GM23248 (cell line): ENCODE data around the gene MYL4.

Experiments
- EZH2 ChIP-seq: fragments of 200-600 bp; sonication (generic); IDR thresholded peaks from 2 replicates; pipeline ENCODE4 v1.6.1; 2018; ENCODE audit warnings: antibody characterized with exemption, mild to moderate bottlenecking; ENCODE audit not compliant: insufficient read depth, poor library complexity, severe bottlenecking
- EZH2phosphoT487 ChIP-seq: fragments of 200-600 bp; sonication (generic); IDR thresholded peaks from 2 replicates; pipeline ENCODE4 v1.6.1; 2018; ENCODE audit warnings: antibody characterized with exemption, moderate library complexity, mild to moderate bottlenecking, low read depth; ENCODE audit not compliant: insufficient read depth

DNA sequence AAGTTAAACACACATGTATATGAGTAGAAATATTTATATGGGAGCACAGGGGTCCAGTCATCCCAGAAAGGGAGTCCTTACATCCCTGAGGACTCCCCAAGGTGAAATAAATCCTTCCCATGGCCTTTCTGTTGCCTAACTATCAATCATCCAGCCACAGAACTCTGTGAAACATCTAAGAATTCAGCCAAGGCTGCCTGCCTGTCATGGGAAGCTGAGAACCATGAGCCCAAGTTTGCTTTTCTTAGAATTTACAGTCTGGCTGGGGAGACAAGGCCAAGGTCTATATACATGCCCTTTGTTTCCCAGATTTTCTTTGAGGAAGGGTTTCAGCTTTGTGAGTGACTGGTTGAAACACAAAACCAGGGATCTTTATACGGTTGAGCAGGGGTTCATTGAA lies 15.8 kb downstream of the MYL4 start:
- TF ChIP-seq EZH2, result no peak
- TF ChIP-seq EZH2phosphoT487, result no peak
